Fibroblast of the conjunctiva (primary cell): ENCODE measurements around the gene CCDC90B.
"Not testable (repeated sequence)": the region's sequence is repeated elsewhere in the genome, so short reads cannot be mapped to it uniquely, and the experiment has no call there.

Experiments used
- DNase-seq: peaks from one replicate; pipeline ENCODE4 v3.0.0-alpha.2; 2010; ENCODE audit warnings: low read depth

CCDC90B gene

GRCh38 chr11:83287631-83288030 lies 1.5 kb upstream of the CCDC90B start:
- no peak for DNase-seq

GRCh38 chr11:83285151-83285770 lies 906 bp downstream of the CCDC90B start:
- no peak for DNase-seq

- no peak for DNase-seq
Observed at GRCh38 chr11:83284501-83285150, 1.5 kb downstream of the CCDC90B start.

- DNase-seq: no peak
Observed at GRCh38 chr11:83282084-83282716, 4.0 kb downstream of the CCDC90B start.

- no peak for DNase-seq
Observed at GRCh38 chr11:83280256-83280655, 5.9 kb downstream of the CCDC90B start.

- no peak for DNase-seq
Observed at GRCh38 chr11:83278351-83278750, 7.8 kb downstream of the CCDC90B start.

- no peak for DNase-seq
Observed at GRCh38 chr11:83275888-83276641, 10.1 kb downstream of the CCDC90B start.

- DNase-seq: no peak
Observed at GRCh38 chr11:83272627-83273026, 13.5 kb downstream of the CCDC90B start.

GRCh38 chr11:83271734-83272133 lies 14.4 kb downstream of the CCDC90B start:
- DNase-seq: not testable (repeated sequence)

GRCh38 chr11:83269080-83269479 lies 17.1 kb downstream of the CCDC90B start:
- DNase-seq: not testable (repeated sequence)

- no peak for DNase-seq
Observed at GRCh38 chr11:83265331-83265730, 20.8 kb downstream of the CCDC90B start.

GRCh38 chr11:83259559-83259958 lies 26.6 kb downstream of the CCDC90B start:
- no peak for DNase-seq

GRCh38 chr11:83257761-83258168 lies 28.4 kb downstream of the CCDC90B start:
- peak; percentile 6 for DNase-seq

GRCh38 chr11:83256602-83257340 lies 29.4 kb downstream of the CCDC90B start:
- DNase-seq: no peak

GRCh38 chr11:83255366-83255765 lies 30.8 kb downstream of the CCDC90B start:
- DNase-seq: no peak

GRCh38 chr11:83252941-83253340 lies 33.2 kb downstream of the CCDC90B start:
- DNase-seq: no peak

GRCh38 chr11:83252266-83252665 lies 33.9 kb downstream of the CCDC90B start:
- DNase-seq: no peak

- peak; percentile 56 for DNase-seq
Observed at GRCh38 chr11:83249972-83250593, 36.1 kb downstream of the CCDC90B start.

- DNase-seq: no peak
Observed at GRCh38 chr11:83249445-83249844, 36.7 kb downstream of the CCDC90B start.

GRCh38 chr11:83241291-83241946 lies 44.7 kb downstream of the CCDC90B start:
- peak; percentile 42 for DNase-seq

GRCh38 chr11:83238111-83238510 lies 48.1 kb downstream of the CCDC90B start:
- no peak for DNase-seq
